ENCODE results near the gene GRK2. TPM values are rescaled to one million over a fixed set of nuclear protein-coding genes. Genes with fewer than 3 reads are reported as not detected.
"Not testable (repeated sequence)": the region's sequence is repeated elsewhere in the genome, so short reads cannot be mapped to it uniquely, and the experiment has no call there.

GRK2 gene
- total RNA-seq, 2 experiments from 2014 or later, result 303 to 305 TPM

GRCh38 chr11:67256477-67257135 is 9.7 kb upstream of the GRK2 start:
- CTCF ChIA-PET, result no interaction called here

DNA sequence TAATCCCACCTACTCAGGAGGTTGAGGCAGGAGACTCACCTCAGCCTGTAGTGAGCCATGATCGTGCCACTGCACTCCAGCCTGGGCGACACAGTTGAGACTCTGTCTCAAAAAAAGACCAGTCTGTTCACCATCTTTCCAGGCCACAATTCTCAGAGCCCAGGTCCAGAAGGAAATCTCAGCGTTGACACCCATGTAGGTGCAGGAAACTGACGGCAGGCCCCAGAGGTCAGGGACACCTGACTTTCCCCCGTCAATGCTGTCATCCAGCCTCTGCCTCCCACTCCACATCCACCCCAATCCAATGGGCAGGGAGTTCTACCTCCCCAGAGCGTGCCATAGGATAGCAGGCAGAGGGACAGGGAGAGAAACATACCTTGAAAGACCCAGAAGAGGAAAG is 5.9 kb upstream of the GRK2 start:
- DNase-seq (no peak), ATAC-seq (no peak)
- H3K9me3 Mint-ChIP-seq, result no peaks in the 10 kb centered on the region
- no peaks in the 10 kb centered on the region for H3K27me3 Mint-ChIP-seq
- POLR2A ChIA-PET, result interaction anchor here (0.8 kb wide), 1 partner anchor 13 kb away, joined by 3 read pairs; no protein-coding TSS in a partner anchor
- H3K27ac Mint-ChIP-seq, result no peak overlapping the region
- H3K4me3 Mint-ChIP-seq, result peak overlapping the region; percentile 62
- peaks cover 13% of the 10 kb centered on the region for H3K36me3 Mint-ChIP-seq (ENCODE audit: low read depth)
- intact Hi-C loops (cut with micrococcal nuclease), result no loop called here
- H3K4me1 Mint-ChIP-seq (ENCODE audit: low read depth), result peaks cover 46% of the 10 kb centered on the region
- no peak for TF ChIP-seq CTCF (IDR thresholded peaks at IDR 0.05)
- CTCF ChIA-PET, result no interaction called here

More at GRCh38 chr11:67256477-67257135, 9.7 kb upstream of the GRK2 start:
- intact Hi-C loops (cut with micrococcal nuclease), result no loop called here
- H3K27ac Mint-ChIP-seq, result peak overlapping the region; percentile 52
- no peak for TF ChIP-seq CTCF (IDR thresholded peaks at IDR 0.05)
- POLR2A ChIA-PET, result interaction anchor here (1.7 to 3.7 kb wide), 4 partner anchors 10 to 42 kb away, joined by 5 to 21 read pairs (median 8); no protein-coding TSS in a partner anchor
- H3K4me1 Mint-ChIP-seq (ENCODE audit: low read depth), result peaks cover 34% of the 10 kb centered on the region
- DNase-seq, result no peak
- H3K36me3 Mint-ChIP-seq (ENCODE audit: low read depth), result peaks cover 42% of the 10 kb centered on the region
- ATAC-seq, result no peak
- no peaks in the 10 kb centered on the region for H3K9me3 Mint-ChIP-seq
- no peak overlapping the region for H3K4me3 Mint-ChIP-seq
- H3K27me3 Mint-ChIP-seq, result no peaks in the 10 kb centered on the region

GRCh38 chr11:67260885-67261639 is 5.2 kb upstream of the GRK2 start:
- H3K36me3 Mint-ChIP-seq (ENCODE audit: low read depth); ATAC-seq; intact Hi-C loops (cut with micrococcal nuclease); H3K9me3 Mint-ChIP-seq; H3K27me3 Mint-ChIP-seq; H3K27ac Mint-ChIP-seq: not testable (repeated sequence)
- POLR2A ChIA-PET, result interaction anchor here (0.8 to 19.8 kb wide), 7 partner anchors 9 to 30 kb away, joined by 3 to 308 read pairs (median 13); partner anchors contain the start of gene ANKRD13D
- CTCF ChIA-PET, result interaction anchor here (1.1 to 4.9 kb wide), 13 partner anchors 9 to 122 kb away, joined by 5 to 60 read pairs (median 15); partner anchors contain the start of genes ANKRD13D and POLD4
- peak; percentile 57 for DNase-seq
- Mint-ChIP-seq H3K4me3 (peak overlapping the region; percentile 62), H3K4me1 (ENCODE audit: low read depth) (peaks cover 52% of the 10 kb centered on the region)

GRCh38 chr11:67261640-67261945 is 4.7 kb upstream of the GRK2 start:
- ChIA-PET CTCF (interaction anchor here (0.9 to 4.9 kb wide), 24 partner anchors 8 to 181 kb away, joined by 3 to 60 read pairs (median 8); partner anchors contain the start of genes ANKRD13D, POLD4, PPP1CA and SSH3), POLR2A (interaction anchor here (0.8 to 19.8 kb wide), 11 partner anchors 10 to 135 kb away, joined by 3 to 308 read pairs (median 9); partner anchors contain the start of gene ANKRD13D)
- TF ChIP-seq CTCF (IDR thresholded peaks at IDR 0.05), result no peak
- DNase-seq (no peak), ATAC-seq (no peak)
- no peaks in the 10 kb centered on the region for H3K27me3 Mint-ChIP-seq
- H3K9me3 Mint-ChIP-seq, result no peaks in the 10 kb centered on the region
- intact Hi-C loops (cut with micrococcal nuclease), result no loop called here
- H3K27ac Mint-ChIP-seq, result no peak overlapping the region
- H3K4me3 Mint-ChIP-seq, result peak overlapping the region; percentile 40
- H3K36me3 Mint-ChIP-seq (ENCODE audit: low read depth), result peaks cover 8% of the 10 kb centered on the region
- H3K4me1 Mint-ChIP-seq (ENCODE audit: low read depth), result peaks cover 52% of the 10 kb centered on the region

- CTCF ChIA-PET, result interaction anchor here (0.8 to 4.9 kb wide), 32 partner anchors 8 to 181 kb away, joined by 3 to 60 read pairs (median 5); partner anchors contain the start of genes ANKRD13D, POLD4, PPP1CA and SSH3
- ATAC-seq (no peak), DNase-seq (no peak)
- POLR2A ChIA-PET, result interaction anchor here (0.6 to 19.8 kb wide), 16 partner anchors 10 to 135 kb away, joined by 3 to 308 read pairs (median 4); partner anchors contain the start of gene ANKRD13D
- H3K27me3 Mint-ChIP-seq, result no peaks in the 10 kb centered on the region
- peaks cover 52% of the 10 kb centered on the region for H3K4me1 Mint-ChIP-seq (ENCODE audit: low read depth)
- H3K27ac Mint-ChIP-seq, result no peak overlapping the region
- intact Hi-C loops (cut with micrococcal nuclease), result no loop called here
- H3K9me3 Mint-ChIP-seq, result no peaks in the 10 kb centered on the region
- TF ChIP-seq CTCF (IDR thresholded peaks at IDR 0.05), result no peak
- H3K4me3 Mint-ChIP-seq, result peak overlapping the region; percentile 40
- peaks cover 4% of the 10 kb centered on the region for H3K36me3 Mint-ChIP-seq (ENCODE audit: low read depth)
Observed at GRCh38 chr11:67261946-67262681, 4.2 kb upstream of the GRK2 start.

Data from activated CD8-positive, alpha-beta T cell treated with anti-CD3 and anti-CD28 coated beads for 36 hours (primary cell).